ENCODE results near the gene HMGCS2. TPM values are rescaled to one million over a fixed set of nuclear protein-coding genes. Genes with fewer than 3 reads are reported as not detected.
"Not testable (repeated sequence)": the region's sequence is repeated elsewhere in the genome, so short reads cannot be mapped to it uniquely, and the experiment has no call there.

Gene HMGCS2
- total RNA-seq, 2 donors from 2014 or later, result not detected

- no peaks in the 10 kb centered on the region for H3K27me3 Mint-ChIP-seq (ENCODE audit: low read depth)
These were observed 30.3 kb upstream of the HMGCS2 start for GRCh38 chr1:119799003-119799402.

DNA sequence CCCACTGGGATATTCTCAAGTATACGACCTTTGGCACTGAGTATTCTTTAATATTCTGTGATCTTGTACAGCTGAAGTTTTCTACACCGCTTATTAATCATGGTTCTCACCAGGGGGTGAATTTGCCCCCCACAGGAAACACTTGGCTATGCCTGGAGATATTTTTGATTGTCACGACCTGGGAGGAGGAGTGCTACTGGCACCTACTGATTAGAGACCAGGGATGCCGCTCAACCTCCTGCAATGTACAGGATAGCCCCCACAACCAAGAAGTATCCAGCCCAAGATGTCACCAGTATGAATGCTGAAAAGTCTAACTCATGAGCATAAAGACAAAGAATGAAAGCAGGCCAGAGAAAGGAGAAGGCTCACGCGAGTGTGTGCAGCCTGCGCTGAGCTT is 28.9 kb upstream of the HMGCS2 start:
- no peak for ATAC-seq (replicated peaks in 1 of 2)
- peaks cover 14% of the 10 kb centered on the region for H3K4me1 Mint-ChIP-seq (ENCODE audit: low read depth)

More at GRCh38 chr1:119799003-119799402, 30.3 kb upstream of the HMGCS2 start:
- peak overlapping the region; percentile 89 for H3K27ac Mint-ChIP-seq
- ATAC-seq (replicated peaks in 1 of 2) (no peak), DNase-seq (no peak)
- H3K36me3 Mint-ChIP-seq (ENCODE audit: insufficient read depth in 2 of 2), result no peaks in the 10 kb centered on the region
- H3K9me3 Mint-ChIP-seq, result no peaks in the 10 kb centered on the region
- H3K4me1 Mint-ChIP-seq (ENCODE audit: low read depth), result peaks cover 14% of the 10 kb centered on the region
- H3K4me3 Mint-ChIP-seq, result peak overlapping the region; percentile 58 to 69

DNA sequence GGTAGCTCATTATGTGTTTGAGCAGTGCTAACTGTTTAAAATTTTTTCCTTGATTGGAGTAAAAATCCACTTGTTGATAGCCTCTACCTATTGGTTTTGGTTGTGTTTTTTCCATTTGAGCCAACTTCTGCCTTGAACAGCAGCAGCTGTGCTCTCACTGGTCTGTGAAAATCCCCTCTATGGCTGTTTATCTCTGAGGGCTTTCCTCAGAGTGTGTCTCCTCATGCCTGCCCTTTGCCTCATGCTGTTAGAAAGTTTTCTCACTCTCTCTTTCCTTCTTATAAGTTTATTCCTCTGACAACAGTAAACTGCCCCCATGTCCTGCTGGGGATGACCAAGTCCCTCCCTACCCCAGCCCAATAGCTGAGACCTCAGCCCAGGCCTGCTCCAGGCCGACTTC is 28.5 kb upstream of the HMGCS2 start:
- Mint-ChIP-seq H3K36me3 (ENCODE audit: insufficient read depth in 2 of 2) (no peaks in the 10 kb centered on the region), H3K4me3 (no peak overlapping the region), H3K27me3 (ENCODE audit: low read depth) (no peaks in the 10 kb centered on the region), H3K27ac (no peak overlapping the region), H3K4me1 (ENCODE audit: low read depth) (peaks cover 14% of the 10 kb centered on the region), H3K9me3 (no peaks in the 10 kb centered on the region)
- DNase-seq (no peak), ATAC-seq (replicated peaks in 1 of 2) (no peak)

More for the DNA sequence above, 28.9 kb upstream of the HMGCS2 start:
- Mint-ChIP-seq H3K27me3 (ENCODE audit: low read depth) (no peaks in the 10 kb centered on the region), H3K27ac (peak overlapping the region; percentile 3), H3K4me3 (no peak overlapping the region), H3K9me3 (no peaks in the 10 kb centered on the region), H3K36me3 (ENCODE audit: insufficient read depth in 2 of 2) (no peaks in the 10 kb centered on the region)
- no peak for DNase-seq

- no peaks in the 10 kb centered on the region for H3K9me3 Mint-ChIP-seq
- peaks cover 7% of the 10 kb centered on the region for H3K27me3 Mint-ChIP-seq (ENCODE audit: low read depth)
- no peaks in the 10 kb centered on the region for H3K36me3 Mint-ChIP-seq (ENCODE audit: insufficient read depth in 2 of 2)
- DNase-seq, result no peak
- no peak overlapping the region for H3K4me3 Mint-ChIP-seq
- ATAC-seq (replicated peaks in 1 of 2), result no peak
- peaks cover 14% of the 10 kb centered on the region for H3K4me1 Mint-ChIP-seq (ENCODE audit: low read depth)
- no peak overlapping the region for H3K27ac Mint-ChIP-seq
These were observed 26.8 kb upstream of the HMGCS2 start for GRCh38 chr1:119795261-119796200.

DNA sequence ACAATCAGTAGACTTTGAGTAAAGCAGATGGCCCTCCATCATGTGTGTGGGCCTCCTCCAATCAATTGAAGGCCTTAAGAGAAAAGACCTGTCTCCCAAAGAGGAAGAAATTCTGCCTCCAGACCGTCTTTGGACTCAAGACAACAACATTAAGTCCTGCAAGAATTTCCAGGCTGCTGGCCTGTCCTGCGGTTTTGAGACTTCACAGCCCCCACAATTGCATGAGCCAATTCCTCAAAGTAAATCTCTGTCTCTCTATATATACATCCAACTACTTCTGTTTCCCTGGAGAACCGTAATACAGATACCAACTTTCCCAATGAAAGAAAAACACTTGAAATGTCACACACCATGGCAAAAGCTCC is 26.2 kb upstream of the HMGCS2 start:
- Mint-ChIP-seq H3K4me3 (no peak overlapping the region), H3K36me3 (ENCODE audit: insufficient read depth in 2 of 2) (no peaks in the 10 kb centered on the region), H3K4me1 (ENCODE audit: low read depth) (peaks cover 9% of the 10 kb centered on the region), H3K9me3 (no peaks in the 10 kb centered on the region), H3K27ac (no peak overlapping the region), H3K27me3 (ENCODE audit: low read depth) (peaks cover 9% of the 10 kb centered on the region)
- DNase-seq (no peak), ATAC-seq (replicated peaks in 1 of 2) (no peak)

GRCh38 chr1:119794230-119794875 is 25.6 kb upstream of the HMGCS2 start:
- peaks cover 9% of the 10 kb centered on the region for H3K4me1 Mint-ChIP-seq (ENCODE audit: low read depth)
- no peak overlapping the region for H3K4me3 Mint-ChIP-seq
- no peak overlapping the region for H3K27ac Mint-ChIP-seq
- H3K9me3 Mint-ChIP-seq, result no peaks in the 10 kb centered on the region
- H3K27me3 Mint-ChIP-seq (ENCODE audit: low read depth), result peaks cover 9% of the 10 kb centered on the region
- ATAC-seq (replicated peaks in 1 of 2), result no peak
- no peaks in the 10 kb centered on the region for H3K36me3 Mint-ChIP-seq (ENCODE audit: insufficient read depth in 2 of 2)
- no peak for DNase-seq

- Mint-ChIP-seq H3K4me1 (ENCODE audit: low read depth) (peaks cover 2% of the 10 kb centered on the region), H3K27me3 (ENCODE audit: low read depth) (peaks cover 9% of the 10 kb centered on the region), H3K9me3 (no peaks in the 10 kb centered on the region), H3K4me3 (no peak overlapping the region), H3K27ac (no peak overlapping the region), H3K36me3 (ENCODE audit: insufficient read depth in 2 of 2) (no peaks in the 10 kb centered on the region)
- DNase-seq, result no peak
- ATAC-seq (replicated peaks in 1 of 2), result no peak
These were observed 22.7 kb upstream of the HMGCS2 start for GRCh38 chr1:119791377-119791776.

DNA sequence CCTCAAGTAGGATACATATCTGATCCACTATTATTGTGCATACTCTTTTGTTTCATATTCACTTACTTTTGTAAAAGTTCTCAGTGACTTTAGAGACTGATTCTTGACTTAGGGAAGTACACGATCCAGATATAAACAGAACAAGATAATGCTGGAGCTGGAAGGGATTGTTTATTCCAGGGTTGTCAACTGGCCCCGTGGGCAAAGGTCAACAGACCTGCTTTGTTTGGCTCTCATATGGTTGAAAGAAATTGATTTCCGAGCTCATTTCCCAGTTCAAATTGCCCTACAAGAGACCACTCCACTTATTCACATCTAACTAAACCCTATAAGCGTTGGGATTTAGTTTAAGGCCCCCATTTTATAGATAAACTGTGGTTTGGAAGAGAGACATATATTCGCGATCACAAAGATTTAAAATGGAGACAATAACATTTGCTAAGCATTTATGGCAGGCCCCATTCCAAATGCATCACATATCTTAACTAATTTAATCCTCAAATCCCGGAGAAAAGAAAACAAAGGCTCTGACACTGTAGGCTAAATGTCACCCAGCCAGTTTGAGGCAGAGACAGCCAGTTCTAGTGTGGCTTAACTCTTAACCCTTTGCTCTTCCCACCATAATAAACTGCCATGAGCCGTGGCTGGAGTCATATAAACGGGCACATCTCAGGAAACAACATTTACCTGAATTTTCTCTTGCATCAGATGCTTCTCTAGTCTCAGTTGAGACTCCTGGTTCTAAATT is 21.9 kb upstream of the HMGCS2 start:
- Mint-ChIP-seq H3K4me3 (no peak overlapping the region), H3K36me3 (ENCODE audit: insufficient read depth in 2 of 2) (no peaks in the 10 kb centered on the region), H3K9me3 (no peaks in the 10 kb centered on the region), H3K4me1 (ENCODE audit: low read depth) (peaks cover 8% of the 10 kb centered on the region), H3K27ac (no peak overlapping the region), H3K27me3 (ENCODE audit: low read depth) (peaks cover 9% of the 10 kb centered on the region)
- DNase-seq (no peak), ATAC-seq (replicated peaks in 1 of 2) (no peak)

DNA sequence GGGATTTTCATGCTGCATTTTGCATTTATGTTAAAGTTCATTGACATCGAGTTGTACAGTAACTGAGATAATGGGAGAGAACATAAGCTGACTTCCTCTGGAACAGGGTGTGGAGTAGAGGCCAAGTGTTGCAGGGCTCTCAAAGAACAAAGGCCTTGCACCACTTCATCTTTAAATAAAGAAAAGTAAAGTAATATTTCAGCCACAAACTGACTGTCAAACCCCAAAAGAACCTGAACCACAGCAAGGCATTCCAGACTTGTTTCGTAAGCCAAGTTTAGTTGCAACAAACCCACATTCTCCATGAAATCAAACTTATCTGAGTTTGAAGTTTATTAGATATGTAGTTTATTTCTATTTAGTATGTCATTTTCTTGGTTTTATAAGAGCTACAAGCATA is 19.1 kb upstream of the HMGCS2 start:
- Mint-ChIP-seq H3K36me3 (ENCODE audit: insufficient read depth in 2 of 2) (no peaks in the 10 kb centered on the region), H3K9me3 (no peaks in the 10 kb centered on the region), H3K4me1 (ENCODE audit: low read depth) (peaks cover 22% of the 10 kb centered on the region), H3K27ac (no peak overlapping the region), H3K27me3 (ENCODE audit: low read depth) (peaks cover 25% of the 10 kb centered on the region), H3K4me3 (no peak overlapping the region)
- DNase-seq, result no peak
- no peak for ATAC-seq (replicated peaks in 1 of 2)

DNA sequence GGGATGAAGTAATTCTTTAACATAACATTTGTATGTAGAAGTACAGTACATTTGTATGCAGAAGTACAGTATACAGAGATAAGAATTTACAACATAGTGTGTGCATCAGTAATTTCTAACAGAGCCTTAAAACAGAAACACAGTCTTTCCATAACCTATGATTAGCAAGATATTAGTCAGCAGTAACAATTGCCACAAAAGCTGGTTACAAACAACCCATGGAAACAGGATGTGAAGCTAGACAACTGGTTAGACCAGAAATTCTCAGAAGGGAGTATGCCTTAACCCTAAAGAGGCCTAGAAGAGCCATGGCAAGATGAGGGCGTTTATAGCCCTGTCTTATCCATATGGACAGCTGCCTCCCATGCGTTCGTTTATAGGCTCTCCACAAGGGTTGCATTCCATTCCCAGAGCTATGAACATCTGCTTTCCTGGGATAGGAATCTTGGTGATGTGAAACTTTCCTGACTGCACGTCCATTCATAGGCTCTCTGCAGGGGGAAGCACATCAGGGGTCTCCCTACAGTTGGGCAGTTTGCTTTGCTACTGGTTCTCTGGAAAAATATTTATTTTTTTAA is 17.9 kb upstream of the HMGCS2 start:
- not testable (repeated sequence) for ATAC-seq (replicated peaks in 1 of 2); H3K27ac Mint-ChIP-seq; H3K36me3 Mint-ChIP-seq (ENCODE audit: insufficient read depth in 2 of 2); H3K9me3 Mint-ChIP-seq; DNase-seq; H3K4me3 Mint-ChIP-seq
- Mint-ChIP-seq H3K4me1 (ENCODE audit: low read depth) (peaks cover 22% of the 10 kb centered on the region), H3K27me3 (ENCODE audit: low read depth) (peaks cover 35% of the 10 kb centered on the region)

DNA sequence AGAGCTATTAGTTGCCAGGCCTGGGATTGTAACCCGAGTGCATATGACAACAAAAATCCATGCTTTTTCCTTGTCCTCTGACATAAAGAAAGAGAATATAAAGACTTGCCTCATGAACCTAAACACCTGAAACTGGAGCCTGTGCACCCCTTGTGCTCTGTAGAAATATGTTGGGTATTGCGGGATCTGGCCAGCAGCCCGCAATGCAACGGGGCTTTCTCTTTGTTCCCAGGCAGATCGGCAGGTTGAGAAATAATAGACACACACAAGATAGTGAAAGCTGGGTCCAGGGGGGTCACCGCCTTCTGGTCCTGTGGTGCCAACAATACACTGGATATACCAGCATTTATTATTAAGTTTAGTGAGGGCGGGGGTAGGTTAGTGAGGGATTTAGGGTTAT is 17.3 kb upstream of the HMGCS2 start:
- not testable (repeated sequence) for H3K27ac Mint-ChIP-seq; H3K9me3 Mint-ChIP-seq; ATAC-seq (replicated peaks in 1 of 2); H3K4me3 Mint-ChIP-seq; DNase-seq; H3K36me3 Mint-ChIP-seq (ENCODE audit: insufficient read depth in 2 of 2)
- Mint-ChIP-seq H3K4me1 (ENCODE audit: low read depth) (peaks cover 22% of the 10 kb centered on the region), H3K27me3 (ENCODE audit: low read depth) (peaks cover 33% of the 10 kb centered on the region)

DNA sequence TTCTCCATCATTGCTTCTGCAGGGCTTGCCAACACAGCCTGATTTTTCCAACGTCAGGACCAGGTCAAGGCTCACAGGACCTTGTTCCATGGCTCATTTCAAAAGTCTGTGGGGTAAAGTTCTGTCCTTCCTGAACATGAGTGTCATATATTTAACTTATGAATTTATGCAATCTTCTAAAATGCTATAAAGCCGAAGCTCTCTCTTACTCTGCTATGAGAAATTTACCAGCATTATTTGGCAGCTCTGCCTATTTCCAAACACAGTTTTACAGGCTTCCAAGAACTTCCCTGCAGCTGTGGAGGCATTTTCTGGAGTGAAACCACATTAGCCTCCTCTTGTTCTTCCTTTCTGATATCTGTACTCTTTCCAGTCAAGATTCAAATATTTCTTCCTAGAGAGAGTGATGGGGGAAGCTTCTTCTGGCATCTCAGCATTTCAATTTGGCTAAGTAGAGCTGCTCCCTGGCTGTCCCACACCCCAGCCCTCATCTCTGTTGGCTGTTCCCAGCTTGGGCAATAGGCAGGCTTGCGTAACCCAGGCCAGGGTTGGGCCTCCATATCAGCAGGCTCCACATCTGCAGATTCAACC is 15.6 kb upstream of the HMGCS2 start:
- DNase-seq (no peak), ATAC-seq (replicated peaks in 1 of 2) (no peak)
- no peak overlapping the region for H3K27ac Mint-ChIP-seq
- peaks cover 22% of the 10 kb centered on the region for H3K4me1 Mint-ChIP-seq (ENCODE audit: low read depth)
- no peaks in the 10 kb centered on the region for H3K36me3 Mint-ChIP-seq (ENCODE audit: insufficient read depth in 2 of 2)
- no peaks in the 10 kb centered on the region for H3K9me3 Mint-ChIP-seq
- peaks cover 35% of the 10 kb centered on the region for H3K27me3 Mint-ChIP-seq (ENCODE audit: low read depth)
- H3K4me3 Mint-ChIP-seq, result no peak overlapping the region
